ENCODE results near the gene DQX1.

DNA sequence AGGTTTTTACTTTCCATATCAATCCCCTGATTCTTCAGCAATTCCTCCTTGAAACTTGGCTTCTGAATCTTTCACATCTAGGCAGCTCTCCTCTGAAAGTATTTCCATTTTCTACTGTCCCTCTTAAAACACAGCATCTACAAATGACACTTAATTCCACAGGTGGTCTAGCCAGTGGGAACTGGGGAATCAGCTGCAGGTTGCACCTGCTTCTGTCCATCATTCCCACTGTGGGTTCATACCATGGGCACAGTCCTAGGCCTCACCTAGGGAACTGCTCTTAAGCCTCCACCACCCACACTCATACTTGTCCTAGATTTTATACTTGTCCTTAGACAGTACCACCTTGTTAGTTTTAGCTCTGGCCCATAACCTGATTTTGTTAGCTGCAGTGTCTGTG lies 25.5 kb upstream of the DQX1 start:
- TF ChIP-seq, protein P1, sequence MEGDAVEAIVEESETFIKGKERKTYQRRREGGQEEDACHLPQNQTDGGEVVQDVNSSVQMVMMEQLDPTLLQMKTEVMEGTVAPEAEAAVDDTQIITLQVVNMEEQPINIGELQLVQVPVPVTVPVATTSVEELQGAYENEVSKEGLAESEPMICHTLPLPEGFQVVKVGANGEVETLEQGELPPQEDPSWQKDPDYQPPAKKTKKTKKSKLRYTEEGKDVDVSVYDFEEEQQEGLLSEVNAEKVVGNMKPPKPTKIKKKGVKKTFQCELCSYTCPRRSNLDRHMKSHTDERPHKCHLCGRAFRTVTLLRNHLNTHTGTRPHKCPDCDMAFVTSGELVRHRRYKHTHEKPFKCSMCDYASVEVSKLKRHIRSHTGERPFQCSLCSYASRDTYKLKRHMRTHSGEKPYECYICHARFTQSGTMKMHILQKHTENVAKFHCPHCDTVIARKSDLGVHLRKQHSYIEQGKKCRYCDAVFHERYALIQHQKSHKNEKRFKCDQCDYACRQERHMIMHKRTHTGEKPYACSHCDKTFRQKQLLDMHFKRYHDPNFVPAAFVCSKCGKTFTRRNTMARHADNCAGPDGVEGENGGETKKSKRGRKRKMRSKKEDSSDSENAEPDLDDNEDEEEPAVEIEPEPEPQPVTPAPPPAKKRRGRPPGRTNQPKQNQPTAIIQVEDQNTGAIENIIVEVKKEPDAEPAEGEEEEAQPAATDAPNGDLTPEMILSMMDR (IDR thresholded peaks at IDR 0.05) = no peak
- TF ChIP-seq ZFX (IDR thresholded peaks at IDR 0.05; ENCODE audit: borderline replicate concordance) = no peak

All from 22Rv1 (cell line).